Neutrophil (primary cell): Measurements from ENCODE around the gene BPIFA1.

Experiments used
- H3K27ac ChIP-seq: fragments of 200-600 bp; sonication (generic); 2 replicates; pipeline ENCODE4 v1.5.1; 2016; ENCODE audit warnings: mild to moderate bottlenecking, moderate library complexity
- H3K27me3 ChIP-seq: fragments of 200-600 bp; sonication (generic); 2 replicates; pipeline ENCODE4 v1.6.0; 2016; ENCODE audit warnings: mild to moderate bottlenecking
- H3K36me3 ChIP-seq: fragments of 200-600 bp; sonication (generic); 2 replicates; pipeline ENCODE4 v1.5.1; 2017
- H3K4me1 ChIP-seq, 2 experiments: fragments of 200-600 bp in 1 of 2; sonication (generic) in 1 of 2; 1 replicate in 1 of 2; 2 replicates in 1 of 2; pipeline versions ENCODE4 v1.5.1 to v1.6.1; 2013 to 2016; ENCODE audit warnings: low read depth in 1 of 2, low read length in 1 of 2, mild to moderate bottlenecking in 1 of 2, moderate library complexity in 1 of 2; ENCODE audit not compliant: control insufficient read depth in 1 of 2, insufficient read depth in 1 of 2
- H3K4me3 ChIP-seq, 2 experiments: fragments of 200-600 bp in 1 of 2; sonication (generic) in 1 of 2; 1 replicate in 1 of 2; 2 replicates in 1 of 2; pipeline ENCODE4 v1.5.1; 2013 to 2016; ENCODE audit warnings: low read depth in 1 of 2, low read length in 1 of 2, mild to moderate bottlenecking in 1 of 2, moderate library complexity in 1 of 2
- H3K9me3 ChIP-seq: fragments of 200-600 bp; sonication (generic); 2 replicates; pipeline ENCODE4 v1.5.1; 2016
- TF ChIP-seq, protein P1 (sequence below): fragments of 200-600 bp; sonication (generic); IDR thresholded peaks from 2 replicates; pipeline ENCODE4 v1.5.1; 2016; ENCODE audit warnings: antibody characterized with exemption

BPIFA1 gene

DNA sequence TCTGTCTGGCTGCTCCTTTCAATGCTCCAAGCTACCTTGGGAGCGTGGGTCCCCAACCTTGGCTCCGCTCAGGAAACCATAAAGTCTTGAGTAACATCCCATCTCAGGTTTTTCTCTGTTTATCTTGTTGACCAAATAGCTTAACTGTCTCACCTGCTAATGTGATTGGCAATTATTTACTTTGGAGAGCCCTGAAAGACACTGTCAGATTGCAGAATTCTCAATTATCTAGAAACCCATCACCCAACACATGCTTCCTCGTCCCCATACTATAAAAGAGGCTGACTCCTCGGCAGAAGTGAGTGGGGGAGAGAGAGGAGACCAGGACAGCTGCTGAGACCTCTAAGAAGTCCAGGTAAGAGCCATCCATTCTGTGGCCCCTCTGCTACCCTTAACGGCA is at the start of gene BPIFA1:
Gene BPIFA1 (plus strand): TSS at position 301 of the 400 bp plus-strand sequence. CDS start 1,716 bp downstream, outside the sequence.
- H3K27me3 ChIP-seq: no peaks in the 10 kb centered on the region
- no peak within 1 kb of the TSS for H3K27ac ChIP-seq
- peaks cover 10 to 24% of the 10 kb centered on the region in 2 experiments for H3K4me1 ChIP-seq
- H3K36me3 ChIP-seq: no peaks in the 10 kb centered on the region
- H3K4me3 ChIP-seq: no peak within 1 kb of the TSS
- H3K9me3 ChIP-seq: no peaks in the 10 kb centered on the region
- TF ChIP-seq, protein P1, sequence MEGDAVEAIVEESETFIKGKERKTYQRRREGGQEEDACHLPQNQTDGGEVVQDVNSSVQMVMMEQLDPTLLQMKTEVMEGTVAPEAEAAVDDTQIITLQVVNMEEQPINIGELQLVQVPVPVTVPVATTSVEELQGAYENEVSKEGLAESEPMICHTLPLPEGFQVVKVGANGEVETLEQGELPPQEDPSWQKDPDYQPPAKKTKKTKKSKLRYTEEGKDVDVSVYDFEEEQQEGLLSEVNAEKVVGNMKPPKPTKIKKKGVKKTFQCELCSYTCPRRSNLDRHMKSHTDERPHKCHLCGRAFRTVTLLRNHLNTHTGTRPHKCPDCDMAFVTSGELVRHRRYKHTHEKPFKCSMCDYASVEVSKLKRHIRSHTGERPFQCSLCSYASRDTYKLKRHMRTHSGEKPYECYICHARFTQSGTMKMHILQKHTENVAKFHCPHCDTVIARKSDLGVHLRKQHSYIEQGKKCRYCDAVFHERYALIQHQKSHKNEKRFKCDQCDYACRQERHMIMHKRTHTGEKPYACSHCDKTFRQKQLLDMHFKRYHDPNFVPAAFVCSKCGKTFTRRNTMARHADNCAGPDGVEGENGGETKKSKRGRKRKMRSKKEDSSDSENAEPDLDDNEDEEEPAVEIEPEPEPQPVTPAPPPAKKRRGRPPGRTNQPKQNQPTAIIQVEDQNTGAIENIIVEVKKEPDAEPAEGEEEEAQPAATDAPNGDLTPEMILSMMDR: no peak

DNA sequence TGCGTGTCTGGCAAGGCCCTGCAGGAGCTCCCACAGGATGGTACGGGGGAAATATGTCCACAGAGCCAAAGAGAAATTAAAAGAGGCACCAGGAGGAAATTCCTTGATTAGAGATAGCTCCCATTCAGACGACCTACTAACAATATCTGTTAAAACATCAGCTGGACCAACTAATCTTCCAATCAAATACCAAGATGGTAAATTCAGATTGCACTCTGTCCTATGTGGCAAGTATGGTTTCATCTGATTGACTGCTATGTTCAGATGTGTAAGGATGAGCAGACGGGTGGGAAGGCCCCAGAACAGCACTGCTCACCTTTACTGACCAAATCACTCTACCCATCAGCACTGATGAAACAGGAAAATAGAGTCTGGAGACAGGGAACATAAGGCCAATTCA is 48.3 kb upstream of the BPIFA1 start:
- Histone ChIP-seq H3K4me3 (no peak overlapping the region), H3K27me3 (peaks cover 27% of the 10 kb centered on the region), H3K4me1 (no peaks in the 10 kb centered on the region), H3K36me3 (no peaks in the 10 kb centered on the region), H3K27ac (no peak overlapping the region), H3K9me3 (no peaks in the 10 kb centered on the region)
- TF ChIP-seq, protein P1: no peak

DNA sequence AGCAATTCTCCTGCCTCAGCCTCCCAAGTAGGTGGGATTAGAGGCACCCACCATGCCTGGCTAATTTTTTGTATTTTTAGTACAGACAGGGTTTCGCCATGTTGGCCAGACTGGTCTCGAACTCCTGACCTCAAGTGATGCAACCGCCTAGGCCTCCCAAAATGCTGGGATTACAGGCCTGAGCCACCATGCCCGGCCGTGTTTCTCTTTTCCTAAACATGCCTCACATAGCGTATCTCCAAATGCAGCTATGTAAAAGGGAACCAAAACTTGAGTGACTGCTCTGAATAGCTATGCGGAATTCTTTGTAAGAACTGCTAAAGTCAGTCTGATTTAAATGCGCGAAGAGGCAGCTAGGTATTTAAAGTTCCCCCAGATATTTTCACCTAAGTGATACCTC is 47.4 kb upstream of the BPIFA1 start:
- Histone ChIP-seq H3K36me3 (no peaks in the 10 kb centered on the region), H3K4me3 (no peak overlapping the region), H3K9me3 (no peaks in the 10 kb centered on the region), H3K27me3 (peaks cover 29% of the 10 kb centered on the region), H3K4me1 (no peaks in the 10 kb centered on the region), H3K27ac (no peak overlapping the region)
- TF ChIP-seq, protein P1: no peak

DNA sequence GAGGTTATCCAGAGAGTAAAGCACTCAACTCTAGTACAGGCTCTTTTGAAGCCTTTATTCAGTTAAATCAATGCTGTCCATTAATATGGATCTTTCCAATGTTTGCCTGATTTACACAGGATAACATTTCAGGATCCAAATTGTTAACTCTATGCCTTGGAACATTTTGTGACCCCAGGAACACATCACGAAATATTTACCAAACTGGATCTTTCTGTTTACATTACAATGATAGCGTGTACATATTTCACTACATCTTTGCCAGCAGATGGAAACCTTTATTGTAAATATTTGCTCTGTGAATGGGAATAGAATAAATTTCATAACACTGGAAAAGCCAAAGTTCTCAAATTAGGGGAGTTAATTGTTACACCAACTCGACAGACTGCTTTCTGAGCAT is 44.3 kb upstream of the BPIFA1 start:
- peaks cover 38% of the 10 kb centered on the region for H3K27me3 ChIP-seq
- H3K27ac ChIP-seq: no peak overlapping the region
- H3K4me3 ChIP-seq: no peak overlapping the region
- TF ChIP-seq, protein P1: no peak
- no peaks in the 10 kb centered on the region for H3K9me3 ChIP-seq
- no peaks in the 10 kb centered on the region for H3K36me3 ChIP-seq
- no peaks in the 10 kb centered on the region for H3K4me1 ChIP-seq

DNA sequence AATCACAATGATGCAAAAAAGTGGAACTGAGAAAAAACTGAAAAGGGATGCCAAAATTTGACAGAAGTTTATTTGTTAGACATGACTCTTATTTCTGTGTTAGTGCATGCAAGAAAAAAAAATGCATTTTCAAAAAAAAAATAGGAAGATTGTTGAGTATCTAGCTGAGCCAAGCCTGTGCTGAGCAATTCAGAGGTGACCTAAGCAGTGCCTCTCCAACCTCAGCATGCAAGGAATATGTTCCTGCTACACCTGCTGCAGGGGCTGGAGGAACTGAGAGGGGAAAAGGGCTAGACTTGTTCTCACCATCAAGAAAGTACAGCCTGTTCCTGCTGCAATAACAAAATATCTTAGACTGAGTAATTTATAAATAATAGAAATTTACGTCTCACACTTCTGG is 43.8 kb upstream of the BPIFA1 start:
- TF ChIP-seq, protein P1: no peak
- H3K9me3 ChIP-seq: no peaks in the 10 kb centered on the region
- no peak overlapping the region for H3K4me3 ChIP-seq
- H3K36me3 ChIP-seq: no peaks in the 10 kb centered on the region
- H3K27me3 ChIP-seq: peaks cover 38% of the 10 kb centered on the region
- no peak overlapping the region for H3K27ac ChIP-seq
- H3K4me1 ChIP-seq: no peaks in the 10 kb centered on the region

DNA sequence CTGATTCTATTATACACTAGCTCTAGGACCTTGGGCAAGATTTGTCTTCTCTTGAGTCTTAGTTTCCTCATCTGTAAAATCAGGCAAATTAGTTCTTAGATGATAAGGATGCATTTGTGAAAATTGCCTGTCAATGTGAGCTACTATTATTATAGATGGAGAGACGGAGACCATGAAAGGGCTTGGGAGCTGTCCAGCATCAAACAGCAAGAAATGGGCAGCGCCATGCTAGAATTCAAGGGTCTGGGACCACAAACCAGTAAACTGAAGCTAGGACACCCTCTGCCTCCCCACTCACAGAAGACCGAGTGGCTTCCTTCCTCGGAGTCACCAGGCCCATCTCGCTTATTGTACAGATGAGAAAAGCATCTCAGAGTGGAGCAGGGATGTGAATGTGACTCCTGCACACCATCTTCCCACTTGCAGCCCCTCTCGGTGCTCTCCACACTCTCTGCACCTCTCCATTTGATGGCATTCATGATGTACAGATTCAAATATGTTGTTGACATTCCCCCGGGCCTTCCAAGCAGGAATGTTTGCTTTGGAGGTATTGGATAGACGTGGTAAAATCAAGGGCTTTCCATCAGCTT is 42.8 kb upstream of the BPIFA1 start:
- Histone ChIP-seq H3K9me3 (no peaks in the 10 kb centered on the region), H3K27me3 (peaks cover 38% of the 10 kb centered on the region), H3K36me3 (no peaks in the 10 kb centered on the region), H3K27ac (no peak overlapping the region), H3K4me1 (no peaks in the 10 kb centered on the region), H3K4me3 (no peak overlapping the region)
- TF ChIP-seq, protein P1: no peak
